HG02981 (cell line): Measurements from ENCODE around the gene MRPS7.

Source experiments
- ATAC-seq: cut with Tn5 transposase; IDR thresholded peaks from one replicate; pipeline ENCODE4 v1.9.1; 2021; ENCODE audit warnings: mild to moderate bottlenecking, moderate library complexity; ENCODE audit not compliant: unreplicated experiment

Gene MRPS7

GRCh38 chr17:75261336-75262111 lies at the start of gene MRPS7, which contains the start of gene GGA3:
Gene MRPS7 (plus strand): TSS chr17:75261879. CDS start chr17:75261901, 22 bp downstream.
Gene GGA3 (minus strand): TSS chr17:75261606. CDS start chr17:75261587, 19 bp downstream.
- ATAC-seq, result peak; percentile 81

- ATAC-seq, result no peak
These were observed 43.5 kb upstream of the MRPS7 start for GRCh38 chr17:75218131-75218530.

DNA sequence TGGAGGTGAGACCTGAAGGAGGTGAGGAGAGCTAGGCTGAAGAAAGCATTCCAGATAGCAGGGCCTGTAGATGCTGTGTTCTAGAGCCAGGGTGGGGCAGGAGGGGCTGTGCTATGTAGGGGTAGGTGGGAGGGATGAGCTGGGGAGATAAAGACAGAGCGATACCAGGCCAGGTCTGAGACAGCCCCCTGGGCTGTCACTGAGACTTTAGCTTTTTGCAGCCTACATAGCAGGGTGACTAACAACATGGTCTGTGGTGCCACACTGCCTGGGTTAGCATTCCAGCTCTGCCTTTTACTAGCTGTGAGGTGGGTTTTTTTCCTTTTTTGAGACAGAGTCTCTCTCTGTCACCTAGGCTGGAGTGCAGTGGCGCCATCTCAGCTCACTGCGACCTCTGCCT lies 41.9 kb upstream of the MRPS7 start:
- no peak for ATAC-seq

- ATAC-seq, result no peak
These were observed 36.7 kb upstream of the MRPS7 start for GRCh38 chr17:75225016-75225415.

GRCh38 chr17:75227729-75228128 lies 34.0 kb upstream of the MRPS7 start:
- no peak for ATAC-seq

GRCh38 chr17:75228305-75228704 lies 33.4 kb upstream of the MRPS7 start:
- ATAC-seq, result no peak

- no peak for ATAC-seq
These were observed 32.8 kb upstream of the MRPS7 start for GRCh38 chr17:75228847-75229246.

DNA sequence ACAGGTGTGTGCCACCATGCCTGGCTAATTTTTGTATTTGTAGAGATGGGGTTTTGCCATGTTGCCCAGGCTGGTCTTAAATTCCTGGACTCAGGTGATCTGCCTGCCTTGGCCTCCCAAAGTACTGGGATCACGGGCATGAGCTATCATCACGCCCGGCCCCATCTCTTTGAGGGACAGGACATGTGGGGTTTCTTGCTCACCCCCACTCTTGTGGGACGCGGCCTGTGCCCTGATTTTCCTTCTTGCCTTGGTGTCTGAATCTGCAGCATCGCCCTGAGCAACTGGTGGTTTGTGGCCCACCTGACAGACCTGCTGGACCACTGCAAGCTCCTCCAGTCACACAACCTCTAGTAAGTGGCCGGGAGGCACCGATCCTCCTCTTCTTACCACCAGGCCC lies 30.6 kb upstream of the MRPS7 start:
- ATAC-seq, result no peak

DNA sequence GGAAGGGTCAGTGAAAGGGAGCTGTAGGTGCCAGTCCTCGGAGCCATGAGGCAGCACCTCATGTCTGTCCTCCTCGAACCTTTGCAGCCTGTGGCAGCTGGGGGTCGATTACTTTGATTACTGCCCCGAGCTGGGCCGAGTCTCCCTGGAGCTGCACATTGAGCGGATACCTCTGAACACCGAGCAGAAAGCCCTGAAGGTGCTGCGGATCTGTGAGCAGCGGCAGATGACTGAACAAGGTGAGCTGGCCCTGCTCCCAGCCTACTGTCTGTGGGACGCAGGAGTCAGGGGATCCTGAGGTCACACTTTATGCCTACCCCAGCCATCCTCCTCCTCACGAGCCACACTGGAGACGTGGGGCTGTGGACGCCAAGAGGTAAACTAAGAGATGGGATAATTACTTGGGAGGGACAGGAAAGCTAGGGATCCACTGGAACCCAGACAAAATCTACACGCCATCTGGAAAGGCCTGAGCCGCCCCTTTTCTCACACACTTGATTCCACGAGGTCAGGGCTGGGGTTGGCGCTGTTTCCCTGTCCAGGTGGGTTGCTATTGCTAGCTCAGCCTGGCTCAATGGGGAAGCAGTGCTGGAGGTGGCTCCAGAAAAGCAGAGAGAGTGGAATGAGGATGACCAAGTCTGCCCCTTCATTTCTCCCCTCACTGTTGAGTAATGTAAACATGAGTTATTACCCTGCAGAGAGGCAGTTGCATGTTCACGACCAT lies 29.8 kb upstream of the MRPS7 start:
- ATAC-seq, result no peak

DNA sequence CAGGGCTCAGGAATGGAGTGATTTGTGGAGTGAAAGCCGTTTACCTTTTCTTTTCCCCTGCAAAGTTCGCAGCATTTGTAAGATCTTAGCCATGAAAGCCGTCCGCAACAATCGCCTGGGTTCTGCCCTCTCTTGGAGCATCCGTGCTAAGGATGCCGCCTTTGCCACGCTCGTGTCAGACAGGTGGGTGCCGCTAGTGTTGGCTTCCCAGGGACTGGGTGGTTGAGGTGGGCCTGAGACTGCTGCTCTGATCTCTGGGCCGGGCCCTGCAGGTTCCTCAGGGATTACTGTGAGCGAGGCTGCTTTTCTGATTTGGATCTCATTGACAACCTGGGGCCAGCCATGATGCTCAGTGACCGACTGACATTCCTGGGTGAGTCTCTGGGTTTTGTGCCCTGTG lies 28.9 kb upstream of the MRPS7 start:
- no peak for ATAC-seq

DNA sequence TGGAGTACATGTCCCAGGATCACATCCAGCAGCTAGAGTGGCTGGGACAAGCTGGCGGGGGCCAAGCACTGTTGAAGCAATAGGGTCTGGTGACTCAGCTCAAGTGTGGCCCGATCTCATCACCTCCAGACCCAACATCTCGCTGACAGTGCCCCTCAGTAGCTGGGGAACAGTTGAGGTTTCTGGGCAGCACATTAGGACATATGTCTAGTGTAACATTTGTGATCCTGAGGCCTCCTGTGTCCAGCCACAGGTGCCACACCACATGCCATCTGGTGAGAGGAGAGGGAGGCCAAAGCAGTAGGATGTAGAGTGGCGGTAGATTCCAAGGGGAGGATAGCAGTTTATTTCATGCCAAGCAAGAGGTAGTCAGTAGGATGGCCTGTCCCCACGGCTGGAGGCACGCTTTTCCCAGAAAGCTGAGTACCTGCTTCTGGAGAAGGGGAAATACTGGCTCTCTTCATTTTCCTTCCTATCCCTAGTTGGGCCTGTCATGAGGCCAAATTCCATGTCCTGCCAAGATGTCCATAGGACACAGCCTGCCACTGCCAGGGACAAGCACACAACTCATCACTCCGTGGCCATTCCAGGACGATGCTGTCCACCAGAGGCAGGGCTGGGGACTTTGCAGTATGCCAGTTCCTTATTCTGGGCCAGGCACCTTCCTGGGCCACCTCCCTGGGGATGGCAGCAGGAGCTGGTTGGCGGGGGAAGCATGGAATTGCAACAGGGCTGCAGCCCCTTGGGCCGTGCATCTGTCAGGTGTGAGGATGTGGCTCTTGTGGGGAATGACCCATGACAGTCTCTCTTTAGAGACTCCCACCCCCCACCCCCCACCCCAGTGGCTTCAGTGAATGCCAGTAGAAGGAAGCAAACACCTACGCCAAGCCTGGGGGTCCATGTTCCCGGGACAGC lies 24.3 kb upstream of the MRPS7 start:
- ATAC-seq, result no peak

GRCh38 chr17:75238020-75238580 lies 23.6 kb upstream of the MRPS7 start:
- ATAC-seq, result no peak

- ATAC-seq, result peak; percentile 50
These were observed 22.9 kb upstream of the MRPS7 start for GRCh38 chr17:75238684-75239191.

DNA sequence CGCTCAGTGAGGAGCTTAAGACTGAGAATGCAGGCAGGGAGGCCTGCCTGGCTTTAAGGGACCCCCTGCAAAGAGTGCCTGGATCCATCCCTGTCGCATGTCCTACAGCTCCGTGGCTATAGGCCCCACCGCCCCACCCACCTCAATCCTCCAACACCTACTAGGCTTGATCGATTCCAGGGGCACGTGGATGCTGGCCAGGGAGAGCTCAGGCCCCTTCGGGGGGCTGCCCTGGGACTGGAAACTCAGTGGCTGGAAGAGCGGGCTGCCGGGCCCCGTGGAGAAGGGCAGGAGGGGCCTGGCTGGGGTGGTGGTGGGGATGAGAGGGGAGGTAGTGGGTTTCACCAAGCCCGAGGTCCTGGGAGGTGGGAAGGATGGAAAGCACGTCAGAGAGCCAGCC lies 22.5 kb upstream of the MRPS7 start:
- ATAC-seq, result no peak

DNA sequence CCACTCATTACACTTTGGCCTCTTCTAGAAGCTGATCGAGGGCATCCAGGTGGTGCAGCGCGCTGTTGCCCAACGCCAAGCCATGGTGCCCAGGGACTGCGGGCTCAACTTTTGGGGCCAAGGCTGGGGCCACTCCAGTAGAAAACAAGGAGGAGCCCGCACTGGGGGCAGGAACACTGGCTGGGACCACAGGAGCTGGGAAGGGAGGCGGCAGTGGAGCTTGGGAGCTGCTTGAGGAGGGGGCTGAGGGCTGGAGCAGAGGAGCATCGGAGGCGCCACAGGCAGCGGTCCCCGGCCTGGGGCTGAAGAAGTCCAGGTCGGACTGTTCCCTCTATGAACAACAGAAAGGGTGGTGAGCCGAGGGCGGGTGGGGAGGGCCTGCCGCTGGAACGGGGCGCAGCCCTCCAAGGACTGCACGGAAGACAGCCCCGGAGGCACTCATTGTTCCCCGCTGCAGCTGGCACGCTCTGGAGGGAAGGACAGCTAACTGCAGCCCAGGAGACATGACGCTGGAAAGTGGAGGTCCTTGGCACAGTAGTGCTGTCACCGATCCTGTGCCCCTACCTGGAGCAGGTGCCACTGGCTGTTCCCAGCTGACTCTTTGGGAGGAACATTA lies 21.8 kb upstream of the MRPS7 start:
- no peak for ATAC-seq

DNA sequence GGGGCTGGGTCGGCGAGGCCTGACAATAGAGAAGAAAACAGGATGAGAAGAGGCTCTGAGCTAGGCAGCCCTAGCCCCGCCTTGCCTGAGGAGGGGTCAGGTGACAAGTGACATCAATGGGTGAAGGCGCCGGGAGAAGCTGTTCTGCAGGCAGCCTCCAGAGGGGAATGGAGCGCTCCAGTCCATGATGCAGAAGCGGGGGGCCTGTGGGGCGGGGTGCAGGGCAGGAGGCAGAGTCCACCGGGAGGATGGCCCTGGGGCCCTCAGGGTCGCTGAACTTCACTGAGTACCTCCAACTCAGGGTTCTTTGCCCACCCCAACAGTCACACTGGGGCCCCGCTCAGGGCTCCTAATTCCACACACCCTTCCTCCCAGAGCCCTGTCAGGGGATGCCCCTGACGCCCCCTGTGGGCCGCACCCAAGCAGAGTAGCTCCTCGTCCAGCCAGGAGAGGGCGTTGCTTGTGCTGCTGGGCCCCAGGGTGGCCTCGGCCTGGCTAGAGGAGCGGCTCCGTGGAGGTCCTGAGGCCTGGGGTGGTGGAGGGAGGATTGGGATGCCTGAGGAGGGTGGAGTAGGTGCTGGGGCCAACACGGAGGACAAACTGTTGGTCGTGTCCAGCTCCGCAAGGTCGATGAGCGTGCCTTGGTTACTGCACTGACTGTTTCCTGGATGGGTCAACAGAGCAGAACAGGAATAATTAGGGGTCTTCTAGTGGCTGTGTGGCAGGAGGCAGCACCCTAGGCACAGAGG lies 21.1 kb upstream of the MRPS7 start:
- no peak for ATAC-seq

- ATAC-seq, result no peak
These were observed 20.6 kb upstream of the MRPS7 start for GRCh38 chr17:75241143-75241430.

DNA sequence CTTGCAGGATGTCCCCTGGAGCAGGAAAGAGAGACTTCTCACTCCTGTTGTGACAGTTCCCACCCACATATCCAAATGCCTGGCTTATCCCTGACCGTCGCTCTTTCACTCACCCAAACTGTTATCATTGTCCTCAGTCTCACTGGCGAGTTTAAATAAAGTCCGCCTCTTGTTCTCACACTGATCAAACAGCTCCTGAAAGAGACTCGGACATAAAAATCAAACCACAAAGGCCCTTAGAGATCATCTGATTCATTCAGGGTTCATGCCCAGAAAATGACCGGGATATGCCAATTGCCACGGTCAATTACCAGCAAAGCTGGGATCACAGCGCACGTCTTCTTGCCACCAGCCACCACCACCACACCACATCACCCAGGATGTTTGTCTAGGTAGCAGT lies 20.2 kb upstream of the MRPS7 start:
- ATAC-seq, result no peak

DNA sequence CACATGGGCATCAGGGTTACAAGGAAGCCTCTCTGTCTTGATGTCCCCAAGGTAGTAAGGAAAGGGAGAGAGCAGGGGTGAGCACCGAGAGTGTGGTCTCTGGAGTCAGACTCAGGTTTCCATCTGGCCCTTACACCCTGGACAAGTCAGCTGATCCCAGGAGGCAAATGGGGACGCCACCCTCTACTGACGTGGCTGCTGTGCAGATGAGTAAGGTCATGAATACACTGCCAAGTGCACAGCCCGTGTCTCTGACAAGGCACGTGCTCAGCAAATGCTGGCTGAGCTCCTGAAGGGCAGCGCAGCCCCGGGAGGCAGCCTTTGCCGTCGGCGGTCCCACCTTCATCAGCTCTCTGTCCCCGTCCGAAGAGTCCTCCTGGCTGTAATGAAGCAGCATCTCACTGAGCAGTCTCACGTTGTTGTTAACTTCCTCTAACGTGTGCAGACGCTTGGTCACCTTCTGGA lies 19.7 kb upstream of the MRPS7 start:
- no peak for ATAC-seq
